GM12892 (cell line): ENCODE measurements around the gene MUC6.

Experiments
- POLR2A ChIP-seq: IDR thresholded peaks from 2 replicates; pipeline ENCODE4 v1.6.1; 2011; ENCODE audit warnings: low read depth, low read length, control low read depth
- POLR2AphosphoS5 ChIP-seq: IDR thresholded peaks from 2 replicates; pipeline ENCODE4 v1.6.1; 2011; ENCODE audit warnings: low read depth, low read length, control low read depth

GRCh38 chr11:1070594-1071462 is 34.3 kb upstream of the MUC6 start:
- no peak for TF ChIP-seq POLR2AphosphoS5
- no peak for TF ChIP-seq POLR2A
